IMR-90 (cell line): ENCODE results near the gene MAN2A2. TPM values are rescaled to one million over a fixed set of nuclear protein-coding genes. Genes with fewer than 3 reads are reported as not detected.
A peak's percentile ranks its signal among the peaks of the same experiment; 100 is the strongest.

Experiments
- ATAC-seq: fragments of 200-7000 bp; cut with Tn5 transposase; 2 replicates; pipeline ENCODE4 v1.9.1; 2020; ENCODE audit warnings: low read depth, mild to moderate bottlenecking, moderate library complexity
- BruUV-seq: library from RNA; stranded (reverse); fragments of 400-500 nt; replicated peaks from 2 replicates; lab custom pipeline; 2021; lab: Mats Ljungman, UMichigan
- CTCF ChIA-PET: fragments of 300-600 bp; formaldehyde crosslinking; extraction: SDS; loops from one replicate; lab custom pipeline; 2021; ENCODE audit warnings: antibody characterized with exemption; lab: Yijun Ruan, JAX
- POLR2A ChIA-PET: fragments of 300-600 bp; sonication (Branson Sonifier 250); formaldehyde crosslinking; loops from one replicate; lab custom pipeline; 2022; ENCODE audit warnings: antibody characterized with exemption; ENCODE audit not compliant: unreplicated experiment; lab: Charles Lee
- DNase-seq: peaks from one replicate; pipeline ENCODE4 v3.0.0; 2013
- H2AFZ ChIP-seq: replicated peaks from 2 replicates; pipeline ENCODE3; 2013; ENCODE audit warnings: low read length, mild to moderate bottlenecking; ENCODE audit not compliant: poor library complexity
- H2AK5ac ChIP-seq: 2 replicates; pipeline ENCODE4 v1.6.1; 2013; ENCODE audit warnings: low read depth, low read length, inconsistent platforms
- H2AK9ac ChIP-seq: replicated peaks from 2 replicates; pipeline ENCODE3; 2013; ENCODE audit warnings: mild to moderate bottlenecking, low read depth, low read length, moderate library complexity; ENCODE audit not compliant: poor library complexity
- H2BK120ac ChIP-seq: 2 replicates; pipeline ENCODE4 v1.6.1; 2013; ENCODE audit warnings: low read depth, low read length, inconsistent platforms
- H2BK15ac ChIP-seq: 3 replicates; pipeline ENCODE4 v1.6.1; 2013; ENCODE audit warnings: low read depth, low read length, inconsistent platforms
- H2BK20ac ChIP-seq: 2 replicates; pipeline ENCODE4 v1.6.1; 2013; ENCODE audit warnings: low read depth, mild to moderate bottlenecking, inconsistent platforms, low read length, moderate library complexity
- H2BK5ac ChIP-seq: 2 replicates; pipeline ENCODE4 v1.6.1; 2013; ENCODE audit warnings: mild to moderate bottlenecking, low read depth, low read length, inconsistent platforms; ENCODE audit not compliant: poor library complexity, severe bottlenecking
- H3K14ac ChIP-seq: replicated peaks from 2 replicates; pipeline ENCODE4 v1.6.1; 2013; ENCODE audit warnings: low read depth, low read length, inconsistent platforms
- H3K18ac ChIP-seq: 2 replicates; pipeline ENCODE4 v1.6.1; 2013; ENCODE audit warnings: low read depth, low read length, control low read depth
- H3K23ac ChIP-seq: 2 replicates; pipeline ENCODE4 v1.6.1; 2013; ENCODE audit warnings: low read depth, low read length, inconsistent platforms
- H3K27ac ChIP-seq: 2 replicates; pipeline ENCODE4 v1.5.1; 2013; ENCODE audit warnings: mild to moderate bottlenecking, control low read depth, low read length; ENCODE audit not compliant: insufficient read depth
- H3K27me3 ChIP-seq: 2 replicates; pipeline ENCODE4 v1.6.1; 2013; ENCODE audit warnings: low read length; ENCODE audit not compliant: control insufficient read depth, insufficient read depth
- H3K36me3 ChIP-seq: 2 replicates; pipeline ENCODE4 v1.6.1; 2013; ENCODE audit warnings: low read length, mixed read lengths; ENCODE audit not compliant: control insufficient read depth, insufficient read depth
- H3K4ac ChIP-seq: 2 replicates; pipeline ENCODE4 v1.6.1; 2013; ENCODE audit warnings: low read depth, low read length, inconsistent platforms
- H3K4me1 ChIP-seq: 2 replicates; pipeline ENCODE4 v1.6.1; 2013; ENCODE audit warnings: low read length, mixed read lengths; ENCODE audit not compliant: control insufficient read depth, insufficient read depth
- H3K4me2 ChIP-seq: 2 replicates; pipeline ENCODE4 v1.6.1; 2013; ENCODE audit warnings: low read depth, mild to moderate bottlenecking, control low read depth, low read length, moderate library complexity
- H3K4me3 ChIP-seq: 2 replicates; pipeline ENCODE4 v1.5.1; 2013; ENCODE audit warnings: low read depth, mild to moderate bottlenecking, control low read depth, low read length, moderate library complexity; ENCODE audit not compliant: insufficient read depth
- H3K56ac ChIP-seq: 2 replicates; pipeline ENCODE4 v1.6.1; 2013; ENCODE audit warnings: low read length, inconsistent platforms; ENCODE audit not compliant: insufficient read depth; ENCODE audit errors: extremely low read depth
- H3K79me1 ChIP-seq, 2 experiments: 2 replicates each; pipeline ENCODE4 v1.6.1; 2013; ENCODE audit warnings: low read length in 2 of 2, inconsistent platforms in 1 of 2, low read depth in 1 of 2
- H3K9ac ChIP-seq: 2 replicates; pipeline ENCODE4 v1.6.1; 2013; ENCODE audit warnings: low read depth, low read length, control low read depth
- H3K9me1 ChIP-seq: 2 replicates; pipeline ENCODE4 v1.6.1; 2013; ENCODE audit warnings: low read length, inconsistent platforms; ENCODE audit not compliant: insufficient read depth
- H3K9me3 ChIP-seq: 2 replicates; pipeline ENCODE4 v1.6.1; 2013; ENCODE audit warnings: low read length; ENCODE audit not compliant: control insufficient read depth, insufficient read depth
- H4K20me1 ChIP-seq: 2 replicates; pipeline ENCODE4 v1.6.1; 2013; ENCODE audit warnings: low read length, inconsistent platforms; ENCODE audit not compliant: insufficient read depth
- H4K5ac ChIP-seq: 2 replicates; pipeline ENCODE4 v1.6.1; 2013; ENCODE audit warnings: mild to moderate bottlenecking, low read depth, low read length, control low read depth
- H4K8ac ChIP-seq, 2 experiments: 2 replicates each; pipeline ENCODE4 v1.6.1; 2013; ENCODE audit warnings: low read depth in 2 of 2, low read length in 2 of 2, control low read depth in 1 of 2, inconsistent platforms in 1 of 2
- H4K91ac ChIP-seq: 2 replicates; pipeline ENCODE4 v1.6.1; 2013; ENCODE audit warnings: low read depth, low read length, inconsistent platforms; ENCODE audit not compliant: insufficient read depth
- CHD1 ChIP-seq: IDR thresholded peaks from 2 replicates; pipeline ENCODE4 v1.6.1; 2012; ENCODE audit warnings: low read depth, low read length, improper control_type of control experiment
- CTCF ChIP-seq: conservative IDR thresholded peaks from 2 replicates; pipeline ENCODE4 v1.5.1; 2012; ENCODE audit warnings: mild to moderate bottlenecking, low read depth, low read length, improper control_type of control experiment
- RAD21 ChIP-seq: IDR thresholded peaks from 2 replicates; pipeline ENCODE4 v1.6.1; 2012; ENCODE audit warnings: low read length, improper control_type of control experiment
- USF2 ChIP-seq: fragments of 150-350 bp; IDR thresholded peaks from 2 replicates; pipeline ENCODE4 v1.6.1; 2017; ENCODE audit warnings: mild to moderate bottlenecking, antibody characterized with exemption, low read length, low read depth
- WGBS, 2 experiments: methylation state at CpG; one replicate each; pipeline versions ENCODE4 v1.1.5 to v1.1.7; 2013; ENCODE audit warnings: missing lambda C conversion rate in 2 of 2; ENCODE audit not compliant: insufficient read length in 1 of 2; ENCODE audit errors: extremely low coverage in 2 of 2; 5-methylcytosine and 5-hydroxymethylcytosine counted together
- dilution Hi-C: fragments of 300-500 bp; cut with HindIII; formaldehyde crosslinking; loops from one replicate; pipeline ENCODE4 v1.14.3; 2018; ENCODE audit warnings: low sequenced_read_pairs; ENCODE audit not compliant: unreplicated experiment
- in situ Hi-C: fragments of 300-500 bp; cut with MboI; formaldehyde crosslinking; loops from 3 replicates; pipeline ENCODE4 v1.14.3; 2019; ENCODE audit warnings: low sequenced_read_pairs, inconsistent platforms, mixed read lengths
- intact Hi-C: fragments of 100-400 bp; cut with micrococcal nuclease; formaldehyde crosslinking; loops from 2 replicates; pipeline ENCODE4 v1.10.0; 2022
- polyA plus RNA-seq, 3 experiments: library from polyadenylated mRNA; depleted of rRNA; stranded (reverse); fragments of >200 nt; gene quantifications; 2 replicates each; pipeline ENCODE4 v1.2.3, GENCODE V29; 2012; ENCODE audit warnings: low replicate concordance in 1 of 3
- total RNA-seq: library from RNA; depleted of rRNA; stranded (reverse); fragments of >200 nt; gene quantifications from 2 replicates; pipeline ENCODE4 v1.2.3, GENCODE V29; 2012

The MAN2A2 gene
- total and polyA plus RNA-seq, 2 of the 4 experiments (the other 2 are of a cell fraction) = 3.4 to 52.5 TPM

- Histone ChIP-seq H3K4me3 (no peak overlapping the region), H4K8ac (peak overlapping the region in 1 of 2 experiments; percentile 85; a peak in 1 of 4 replicates), H4K20me1 (no peaks in the 10 kb centered on the region), H3K79me1 (no peaks in the 10 kb centered on the region), H3K23ac (no peak overlapping the region; the same call in 1 of the 2 replicates), H2BK120ac (no peak overlapping the region), H3K27ac (no peak overlapping the region), H2AFZ (peak overlapping the region; percentile 85), H4K5ac (peak overlapping the region; percentile 12; the same call in 1 of the 2 replicates), H2AK9ac (no peak overlapping the region), H3K27me3 (no peaks in the 10 kb centered on the region), H3K18ac (0 out of 2 replicates have a peak overlapping the region, but pooled peaks have one; percentile 1), H3K4me1 (peaks cover 6% of the 10 kb centered on the region), H2BK15ac (no peak overlapping the region), H2AK5ac (peak overlapping the region; percentile 50), H3K4me2 (no peak overlapping the region), H3K9me3 (no peaks in the 10 kb centered on the region), H2BK5ac (peak overlapping the region; percentile 27), H4K91ac (no peak overlapping the region), H3K9ac (no peak overlapping the region), H3K14ac (peak overlapping the region; percentile 74; the same call in 1 of the 2 replicates), H2BK20ac (no peak overlapping the region), H3K4ac (peak overlapping the region; percentile 48; the same call in 1 of the 2 replicates), H3K9me1 (peaks cover 3% of the 10 kb centered on the region; the same call in 1 of the 2 replicates), H3K36me3 (no peaks in the 10 kb centered on the region), H3K56ac (no peak overlapping the region)
- DNase-seq (no peak), ATAC-seq (peak; percentile 62)
- intact Hi-C loops = no loop called here
- dilution Hi-C loops = no loop called here
- BruUV-seq = no TSS peak
- ChIA-PET CTCF (no interaction called here), POLR2A (interaction anchor here (0.7 to 0.9 kb wide), 2 partner anchors 70 to 151 kb away, joined by 3 to 5 read pairs; no protein-coding TSS in a partner anchor)
- in situ Hi-C loops = no loop called here
- TF ChIP-seq USF2 = no peak
- TF ChIP-seq RAD21 = no peak
- TF ChIP-seq CHD1 = no peak
- no peak for TF ChIP-seq CTCF
- WGBS, 2 experiments = 45% methylated on average over 3 of the region's 10 CpGs; no CpG with 5 or more reads in 1 of the 2 experiments
Measured at GRCh38 chr15:90859234-90860131, 43.6 kb upstream of the MAN2A2 start.
